K562 (cell line): Measurements from ENCODE around the gene GTPBP1. TPM values are rescaled to one million over a fixed set of nuclear protein-coding genes. Genes with fewer than 3 reads are reported as not detected.

Experiments used
- ATAC-seq: fragments of 200-7000 bp; cut with Tn5 transposase; 3 replicates; pipeline ENCODE4 v1.9.1; 2020; ENCODE audit warnings: moderate library complexity
- BruUV-seq: library from RNA; stranded (reverse); fragments of 400-500 nt; replicated peaks from 2 replicates; lab custom pipeline; 2021; lab: Mats Ljungman, UMichigan
- CTCF ChIA-PET: fragments of 300-600 bp; formaldehyde crosslinking; extraction: SDS; loops from one replicate; lab custom pipeline; 2021; ENCODE audit warnings: low intra/inter-chr PET ratio; lab: Yijun Ruan, JAX
- POLR2A ChIA-PET: fragments of 300-600, 350-650 bp; sonication (Branson Sonifier 250); formaldehyde crosslinking; extraction: SDS; loops from one replicate; lab custom pipeline; 2021; ENCODE audit warnings: antibody characterized with exemption, inconsistent platforms; lab: Yijun Ruan, JAX
- DNase-seq, 4 experiments: peaks; one replicate each; pipeline versions ENCODE4 v3.0.0 to v3.0.0-alpha.2; 2011 to 2018; ENCODE audit warnings: low spot score in 3 of 4, mixed read lengths in 3 of 4; ENCODE audit errors: extremely low read depth in 1 of 4
- FAIRE-seq: peaks from 2 replicates; lab custom pipeline; 2011; peaks lifted over from hg19 to GRCh38; lab: Jason Lieb, UNC
- H2AFZ ChIP-seq: 2 replicates; pipeline ENCODE4 v1.6.0; 2011; ENCODE audit warnings: low read depth, low read length, control low read depth, inconsistent platforms
- H3K27ac ChIP-seq: fragments of 200-600 bp; 3 replicates; pipeline ENCODE4 v1.8.0; 2011; ENCODE audit warnings: low read depth, mild to moderate bottlenecking, control low read depth, inconsistent platforms, low read length, moderate library complexity, mixed read lengths; ENCODE audit errors: extremely low read depth
- H3K27me3 ChIP-seq, 2 experiments: fragments of 300-600 bp in 1 of 2; 2 replicates in 1 of 2; 3 replicates in 1 of 2; pipeline versions ENCODE4 v1.6.0 to v1.8.0; 2011; ENCODE audit warnings: inconsistent platforms in 2 of 2, low read length in 2 of 2, mild to moderate bottlenecking in 1 of 2, mixed read lengths in 1 of 2, moderate library complexity in 1 of 2; ENCODE audit not compliant: control insufficient read depth in 2 of 2, insufficient read depth in 2 of 2
- H3K36me3 ChIP-seq: fragments of 300-600 bp; 3 replicates; pipeline ENCODE4 v1.8.0; 2011; ENCODE audit warnings: mild to moderate bottlenecking, low read length, inconsistent platforms; ENCODE audit not compliant: control insufficient read depth, insufficient read depth
- H3K4me1 ChIP-seq, 2 experiments: fragments of 200-600 bp in 1 of 2; replicated peaks in 1 of 2; 2 replicates in 1 of 2; 3 replicates in 1 of 2; pipeline versions ENCODE4 v1.5.1 to v1.8.0; 2011; ENCODE audit warnings: inconsistent platforms in 2 of 2, low read length in 2 of 2, mild to moderate bottlenecking in 1 of 2, mixed read lengths in 1 of 2, moderate library complexity in 1 of 2; ENCODE audit not compliant: control insufficient read depth in 2 of 2, insufficient read depth in 2 of 2
- H3K4me2 ChIP-seq: 2 replicates; pipeline ENCODE4 v1.6.1; 2011; ENCODE audit warnings: low read length, control low read depth, inconsistent platforms, mixed read lengths; ENCODE audit not compliant: insufficient read depth
- H3K4me3 ChIP-seq: fragments of 200-600 bp; sonication (generic), shearing (Covaris generic); 2 replicates; pipeline ENCODE4 v1.5.1; 2016; ENCODE audit warnings: control low read depth, inconsistent platforms
- H3K79me2 ChIP-seq: fragments of 200-600 bp; 3 replicates; pipeline ENCODE4 v1.8.0; 2011; ENCODE audit warnings: low read length, inconsistent platforms; ENCODE audit not compliant: control insufficient read depth, insufficient read depth
- H3K9ac ChIP-seq, 2 experiments: 2 replicates each; pipeline versions ENCODE4 v1.6.0 to v1.6.1; 2011; ENCODE audit warnings: low read depth in 2 of 2, low read length in 2 of 2, control low read depth in 1 of 2, inconsistent platforms in 1 of 2, mild to moderate bottlenecking in 1 of 2, mixed read lengths in 1 of 2; ENCODE audit not compliant: insufficient read depth in 1 of 2
- H3K9me1 ChIP-seq: one replicate; pipeline ENCODE4 v1.6.0; 2011; ENCODE audit warnings: inconsistent platforms, mild to moderate bottlenecking, low read length, moderate library complexity; ENCODE audit not compliant: control insufficient read depth, insufficient read depth
- H3K9me3 ChIP-seq: replicated peaks from 2 replicates; pipeline ENCODE4 v1.5.1; 2011; ENCODE audit warnings: low read depth, low read length, inconsistent platforms; ENCODE audit not compliant: control insufficient read depth, insufficient read depth
- H4K20me1 ChIP-seq: replicated peaks from 2 replicates; pipeline ENCODE4 v1.6.1; 2011; ENCODE audit warnings: low read length, inconsistent platforms, mixed read lengths; ENCODE audit not compliant: control insufficient read depth, insufficient read depth
- CBFA2T3 ChIP-seq: fragments of 450-650 bp; IDR thresholded peaks from 2 replicates; pipeline ENCODE4 v1.6.1; 2017
- E2F5 ChIP-seq: sonication (generic); formaldehyde crosslinking; IDR thresholded peaks from 2 replicates; pipeline ENCODE4 v1.8.0; 2022; ENCODE audit warnings: mild to moderate bottlenecking, missing genetic modification reagents
- EZH2 ChIP-seq: IDR thresholded peaks from 2 replicates; pipeline ENCODE4 v1.6.1; 2012; ENCODE audit warnings: low read depth, mild to moderate bottlenecking, inconsistent platforms, low read length, borderline replicate concordance
- FIP1L1 ChIP-seq: fragments of 200-400 bp; formaldehyde crosslinking; IDR thresholded peaks from 2 replicates; pipeline ENCODE4 v1.6.1; 2018; ENCODE audit warnings: mild to moderate bottlenecking, low read depth, low read length; ENCODE audit not compliant: poor library complexity, severe bottlenecking
- LCOR ChIP-seq: sonication (generic); formaldehyde crosslinking; IDR thresholded peaks from 2 replicates; pipeline ENCODE4 v1.8.0; 2022; ENCODE audit warnings: mild to moderate bottlenecking, missing genetic modification reagents
- NFE2 ChIP-seq: IDR thresholded peaks from 2 replicates; pipeline ENCODE4 v1.6.1; 2014; ENCODE audit warnings: antibody characterized with exemption, low read depth
- NR2C1 ChIP-seq, 2 experiments: fragments of 450-650 bp; IDR thresholded peaks; 2 replicates each; pipeline ENCODE4 v1.6.1; 2017; ENCODE audit warnings: mild to moderate bottlenecking in 2 of 2, antibody characterized with exemption in 1 of 2, inconsistent platforms in 1 of 2, missing compliant biosample characterization in 1 of 2, missing genetic modification characterization in 1 of 2
- NR2C2 ChIP-seq, 2 experiments: fragments of 200-800 bp in 1 of 2; sonication (Bioruptor generic) in 1 of 2; sonication (generic) in 1 of 2; formaldehyde crosslinking in 1 of 2; IDR thresholded peaks; 2 replicates each; pipeline versions ENCODE4 v1.6.1 to v1.8.0; 2016 to 2022; ENCODE audit warnings: mild to moderate bottlenecking in 1 of 2, missing compliant biosample characterization in 1 of 2, missing genetic modification characterization in 1 of 2, missing genetic modification reagents in 1 of 2
- SMAD4 ChIP-seq: fragments of 250-450 bp; sonication (Bioruptor Pico); conservative IDR thresholded peaks from 2 replicates; pipeline ENCODE4 v1.8.0; 2021; ENCODE audit warnings: inconsistent platforms, mild to moderate bottlenecking, moderate library complexity
- TEAD4 ChIP-seq, 2 experiments: sonication (generic) in 1 of 2; formaldehyde crosslinking in 1 of 2; IDR thresholded peaks; 2 replicates each; pipeline versions ENCODE4 v1.6.1 to v1.8.0; 2012 to 2022; ENCODE audit warnings: borderline replicate concordance in 1 of 2, inconsistent platforms in 1 of 2, low read length in 1 of 2, mild to moderate bottlenecking in 1 of 2, missing genetic modification reagents in 1 of 2
- ZNF57 ChIP-seq: fragments of 450-650 bp; formaldehyde crosslinking; IDR thresholded peaks from 2 replicates; pipeline ENCODE4 v1.4.0; 2020; ENCODE audit warnings: mild to moderate bottlenecking, moderate library complexity
- ZNF699 ChIP-seq: fragments of 250-450 bp; sonication (Bioruptor Pico); IDR thresholded peaks from 2 replicates; pipeline ENCODE4 v1.8.0; 2021; ENCODE audit warnings: mild to moderate bottlenecking, moderate library complexity; ENCODE audit not compliant: insufficient replicate concordance
- ZNF778 ChIP-seq: fragments of 450-650 bp; formaldehyde crosslinking; IDR thresholded peaks from 2 replicates; pipeline ENCODE4 v1.4.0; 2020; ENCODE audit warnings: mild to moderate bottlenecking, moderate library complexity
- WGBS: fragments of 100-300 bp; shearing (Covaris generic); methylation state at CpG from one replicate; pipeline ENCODE4 v1.1.6; 2016; ENCODE audit warnings: low coverage, mixed read lengths; ENCODE audit not compliant: insufficient coverage; ENCODE audit errors: missing lambda C conversion rate; 5-methylcytosine and 5-hydroxymethylcytosine counted together
- in situ Hi-C: fragments of 300-500 bp; cut with MboI; formaldehyde crosslinking; loops from 4 replicates; pipeline ENCODE4 v1.15.0; 2018; ENCODE audit warnings: inconsistent platforms, mixed read lengths
- intact Hi-C: fragments of 100-400 bp; cut with micrococcal nuclease; formaldehyde crosslinking; loops from 2 replicates; pipeline ENCODE4 v1.14.2; 2022
- polyA plus RNA-seq, 8 experiments: library from polyadenylated mRNA; depleted of rRNA in 4 of 8; stranded (reverse) in 5 of 8; unstranded in 3 of 8; fragments of >200 nt; fragmentation: Nextera tagmentation in 2 of 8; fragmentation: Illumina TruSeq in 1 of 8; extraction: Ambion mirVana in 2 of 8; extraction: Trizol in 1 of 8; gene quantifications; 2 replicates each; pipeline versions ENCODE4 v1.2.1 to v1.2.3, GENCODE V29; 2011 to 2014; ENCODE audit warnings: inconsistent platforms in 1 of 8, missing spikeins in 1 of 8
- total RNA-seq, 7 experiments: library from RNA; depleted of rRNA in 6 of 7; stranded (reverse); fragments of >200 nt in 6 of 7; fragmentation: Illumina TruSeq in 2 of 7; extraction: Trizol in 2 of 7; gene quantifications; 2 replicates each; pipeline versions ENCODE4 v1.2.1 to v1.2.3, GENCODE V29; 2011 to 2021; ENCODE audit warnings: low replicate concordance in 1 of 7
- TF ChIP-seq, protein P1 (sequence below): fragments of 450-650 bp; IDR thresholded peaks from 2 replicates; pipeline ENCODE4 v1.6.1; 2016

The GTPBP1 gene
- total and polyA plus RNA-seq, 9 of the 15 experiments (the other 6 are each of a cell fraction or from before 2014, with no cell fraction given), result 0.83 to 53.2 (median 23.3) TPM

- TF ChIP-seq FIP1L1 (no peak), EZH2 (no peak), LCOR (CRISPR knock-in tag) (no peak), ZNF57 (no peak)
These were observed 16.1 kb upstream of the GTPBP1 start (continued) for GRCh38 chr22:38689651-38690050.

- TF ChIP-seq ZNF699 (CRISPR knock-in tag), result no peak
- TF ChIP-seq, protein P1, sequence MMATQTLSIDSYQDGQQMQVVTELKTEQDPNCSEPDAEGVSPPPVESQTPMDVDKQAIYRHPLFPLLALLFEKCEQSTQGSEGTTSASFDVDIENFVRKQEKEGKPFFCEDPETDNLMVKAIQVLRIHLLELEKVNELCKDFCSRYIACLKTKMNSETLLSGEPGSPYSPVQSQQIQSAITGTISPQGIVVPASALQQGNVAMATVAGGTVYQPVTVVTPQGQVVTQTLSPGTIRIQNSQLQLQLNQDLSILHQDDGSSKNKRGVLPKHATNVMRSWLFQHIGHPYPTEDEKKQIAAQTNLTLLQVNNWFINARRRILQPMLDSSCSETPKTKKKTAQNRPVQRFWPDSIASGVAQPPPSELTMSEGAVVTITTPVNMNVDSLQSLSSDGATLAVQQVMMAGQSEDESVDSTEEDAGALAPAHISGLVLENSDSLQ, result peak; percentile 69
- TF ChIP-seq TEAD4 (IDR thresholded peaks at IDR 0.05; ENCODE audit: low read length), result peak; percentile 48
- TF ChIP-seq TEAD4 (CRISPR knock-in tag; IDR thresholded peaks at IDR 0.05; ENCODE audit: borderline replicate concordance), result no peak
- peak; percentile 57; the same call in 1 of the 2 replicates for TF ChIP-seq NR2C1 (IDR thresholded peaks at IDR 0.05)
- TF ChIP-seq NR2C1 (tag; IDR thresholded peaks at IDR 0.05), result peak; percentile 88
- TF ChIP-seq SMAD4, result 0 out of 2 replicates have a peak, but pooled peaks have one; percentile 47
- TF ChIP-seq NFE2, result peak; percentile 66
- peak; percentile 29 for TF ChIP-seq CBFA2T3
- TF ChIP-seq ZNF778 (CRISPR knock-in tag), result no peak
- no peak for TF ChIP-seq NR2C2 (CRISPR knock-in tag; IDR thresholded peaks at IDR 0.05)
- TF ChIP-seq NR2C2 (tag; IDR thresholded peaks at IDR 0.05), result peak; percentile 85
- TF ChIP-seq E2F5 (CRISPR knock-in tag), result no peak
- Histone ChIP-seq H2AFZ (no peak overlapping the region), H3K36me3 (peaks cover 57% of the 10 kb centered on the region), H3K9me1 (peaks cover 3% of the 10 kb centered on the region), H3K27ac (peak overlapping the region; percentile 39; the same call in 1 of the 3 replicates), H3K9ac (no peak overlapping the region), H3K4me2 (peak overlapping the region; percentile 52; the same call in 1 of the 2 replicates), H4K20me1 (no peaks in the 10 kb centered on the region; the same call in 1 of the 2 replicates), H3K9me3 (no peaks in the 10 kb centered on the region), H3K4me1 (peaks cover 23 to 37% of the 10 kb centered on the region in 2 experiments; a peak in 4 of 5 replicates), H3K4me3 (no peak overlapping the region), H3K27me3 (no peaks in the 10 kb centered on the region), H3K79me2 (peaks cover 65% of the 10 kb centered on the region)
- DNase-seq, result peak in 1 of 4 experiments; percentile 37
- ATAC-seq, result peak; percentile 41; the same call in 2 of the 3 replicates
- intact Hi-C loops (no loop called here), in situ Hi-C loops (no loop called here)
- FAIRE-seq, result no peak
- POLR2A ChIA-PET, result interaction anchor here (0.7 to 1.7 kb wide), 4 partner anchors 10 to 14 kb away, joined by 4 to 8 read pairs (median 4); partner anchors contain the start of genes GTPBP1 and TOMM22
- CTCF ChIA-PET, result no interaction called here
- 24% methylated on average over 2 of the region's 2 CpGs for WGBS
- BruUV-seq, result no TSS peak
These were observed 11.7 kb upstream of the GTPBP1 start for GRCh38 chr22:38694049-38694448.
